Retinal pigment epithelial cell (primary cell): ENCODE data around the gene TSPAN12.

ENCODE experiments used
- DNase-seq: peaks from one replicate; pipeline ENCODE4 v3.0.0-alpha.2; 2010; ENCODE audit warnings: low read depth
- H3K4me3 ChIP-seq: 2 replicates; pipeline ENCODE4 v1.5.1; 2011; ENCODE audit warnings: mild to moderate bottlenecking, low read length, control low read depth, moderate library complexity
- TF ChIP-seq, protein P1 (sequence below): conservative IDR thresholded peaks from 2 replicates; pipeline ENCODE4 v1.5.1; 2011; ENCODE audit warnings: low read depth, low read length, control low read depth, inconsistent platforms

Gene TSPAN12

DNA sequence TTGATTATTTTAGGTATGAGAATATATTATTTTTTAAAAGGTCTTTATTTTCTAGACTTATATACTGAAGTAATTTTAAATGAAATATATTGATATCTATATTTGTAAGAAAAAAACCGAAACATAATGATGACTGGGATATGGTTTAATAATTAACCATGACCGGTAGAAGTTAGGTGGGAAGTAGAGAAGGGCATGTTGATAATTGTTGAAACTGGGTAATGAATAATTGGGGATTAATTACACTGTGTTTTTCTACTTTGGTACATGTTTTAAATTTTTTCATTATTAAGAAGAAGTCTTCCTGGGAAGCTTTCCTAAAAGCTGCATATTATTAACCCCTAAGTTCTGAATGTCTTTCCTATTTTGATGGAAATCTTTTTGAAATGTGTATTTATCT, 16.3 kb downstream of the TSPAN12 start:
- DNase-seq = no peak
- no peak overlapping the region for H3K4me3 ChIP-seq
- TF ChIP-seq, protein P1, sequence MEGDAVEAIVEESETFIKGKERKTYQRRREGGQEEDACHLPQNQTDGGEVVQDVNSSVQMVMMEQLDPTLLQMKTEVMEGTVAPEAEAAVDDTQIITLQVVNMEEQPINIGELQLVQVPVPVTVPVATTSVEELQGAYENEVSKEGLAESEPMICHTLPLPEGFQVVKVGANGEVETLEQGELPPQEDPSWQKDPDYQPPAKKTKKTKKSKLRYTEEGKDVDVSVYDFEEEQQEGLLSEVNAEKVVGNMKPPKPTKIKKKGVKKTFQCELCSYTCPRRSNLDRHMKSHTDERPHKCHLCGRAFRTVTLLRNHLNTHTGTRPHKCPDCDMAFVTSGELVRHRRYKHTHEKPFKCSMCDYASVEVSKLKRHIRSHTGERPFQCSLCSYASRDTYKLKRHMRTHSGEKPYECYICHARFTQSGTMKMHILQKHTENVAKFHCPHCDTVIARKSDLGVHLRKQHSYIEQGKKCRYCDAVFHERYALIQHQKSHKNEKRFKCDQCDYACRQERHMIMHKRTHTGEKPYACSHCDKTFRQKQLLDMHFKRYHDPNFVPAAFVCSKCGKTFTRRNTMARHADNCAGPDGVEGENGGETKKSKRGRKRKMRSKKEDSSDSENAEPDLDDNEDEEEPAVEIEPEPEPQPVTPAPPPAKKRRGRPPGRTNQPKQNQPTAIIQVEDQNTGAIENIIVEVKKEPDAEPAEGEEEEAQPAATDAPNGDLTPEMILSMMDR = no peak

- no peak for DNase-seq
- H3K4me3 ChIP-seq = no peak overlapping the region
- TF ChIP-seq, protein P1 = no peak
Observed at GRCh38 chr7:120838281-120838682, 19.7 kb downstream of the TSPAN12 start.

DNA sequence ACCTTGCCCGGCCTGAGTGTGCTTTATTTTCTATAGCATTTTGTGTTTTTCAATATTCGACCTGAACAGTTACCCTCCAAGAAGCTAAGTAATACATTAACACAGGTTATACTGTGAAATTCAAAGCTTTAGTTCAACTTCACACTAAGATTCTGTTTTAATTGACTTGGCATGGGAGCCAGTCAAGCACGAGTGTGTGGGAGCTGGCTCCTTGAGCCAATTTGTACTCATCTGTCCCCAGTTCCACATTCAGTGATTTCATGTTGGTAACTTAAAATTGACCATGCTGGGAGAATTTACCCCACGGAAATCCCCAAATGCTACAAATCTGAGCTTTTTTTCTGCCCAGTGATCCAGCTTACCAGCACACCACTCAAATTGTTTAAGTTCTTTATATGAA, 20.3 kb downstream of the TSPAN12 start:
- no peak overlapping the region for H3K4me3 ChIP-seq
- TF ChIP-seq, protein P1 = no peak
- DNase-seq = no peak

DNA sequence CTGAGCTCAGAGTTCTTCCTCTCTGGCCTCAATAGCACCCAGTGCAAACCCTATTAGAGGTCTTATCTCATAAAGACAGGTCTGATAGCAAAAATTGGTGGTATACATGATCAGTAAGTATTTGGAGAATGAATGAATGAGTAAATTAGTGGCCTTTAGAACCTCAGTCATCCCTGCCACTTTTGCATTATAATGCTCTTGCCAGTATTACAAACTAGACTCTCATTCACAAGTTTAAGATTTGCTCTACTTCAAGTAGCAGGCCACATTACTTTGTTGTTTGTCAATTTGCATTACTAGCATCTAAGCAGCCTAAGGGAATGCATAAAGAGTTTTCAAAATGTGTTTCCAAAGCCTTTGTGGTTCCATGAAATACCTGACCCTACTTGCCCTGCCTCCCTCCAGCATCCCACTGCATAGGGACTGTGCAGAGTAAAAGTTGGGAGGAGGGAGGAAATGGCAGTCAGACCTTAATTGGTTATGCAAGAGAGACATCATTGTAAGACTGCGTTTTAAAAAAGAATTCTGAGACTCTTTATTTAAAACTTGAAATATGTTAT, 21.3 kb downstream of the TSPAN12 start:
- TF ChIP-seq, protein P1 = no peak
- no peak for DNase-seq
- no peak overlapping the region for H3K4me3 ChIP-seq

DNA sequence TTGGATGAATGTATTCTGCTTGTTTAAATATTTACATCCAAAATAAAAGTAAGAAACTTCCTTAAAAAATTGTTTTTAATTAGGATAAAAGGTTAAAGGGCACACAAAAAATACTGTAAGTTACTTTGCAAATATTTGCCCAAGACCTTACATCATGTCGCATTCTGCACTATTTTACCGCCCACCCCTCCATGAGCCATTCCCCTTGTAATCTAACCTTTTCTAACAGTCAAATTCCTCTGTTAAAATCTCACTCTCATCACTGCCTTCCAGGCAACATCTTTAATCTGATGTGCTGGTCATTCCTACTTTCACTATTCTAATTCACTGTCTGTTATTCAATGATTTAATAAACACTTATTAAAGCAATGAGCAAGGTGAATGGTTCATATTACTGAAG, 23.2 kb downstream of the TSPAN12 start:
- DNase-seq = no peak
- TF ChIP-seq, protein P1 = no peak

GRCh38 chr7:120833546-120833945, 24.4 kb downstream of the TSPAN12 start:
- H3K4me3 ChIP-seq = no peak overlapping the region
- no peak for DNase-seq
- TF ChIP-seq, protein P1 = no peak

More for the DNA sequence above, 23.2 kb downstream of the TSPAN12 start:
- no peak overlapping the region for H3K4me3 ChIP-seq

GRCh38 chr7:120832803-120833202, 25.1 kb downstream of the TSPAN12 start:
- H3K4me3 ChIP-seq = no peak overlapping the region
- TF ChIP-seq, protein P1 = no peak

More at GRCh38 chr7:120832803-120833202, 25.1 kb downstream of the TSPAN12 start:
- DNase-seq = no peak
